ENCODE results near the gene DNMT1.

Gene DNMT1

DNA sequence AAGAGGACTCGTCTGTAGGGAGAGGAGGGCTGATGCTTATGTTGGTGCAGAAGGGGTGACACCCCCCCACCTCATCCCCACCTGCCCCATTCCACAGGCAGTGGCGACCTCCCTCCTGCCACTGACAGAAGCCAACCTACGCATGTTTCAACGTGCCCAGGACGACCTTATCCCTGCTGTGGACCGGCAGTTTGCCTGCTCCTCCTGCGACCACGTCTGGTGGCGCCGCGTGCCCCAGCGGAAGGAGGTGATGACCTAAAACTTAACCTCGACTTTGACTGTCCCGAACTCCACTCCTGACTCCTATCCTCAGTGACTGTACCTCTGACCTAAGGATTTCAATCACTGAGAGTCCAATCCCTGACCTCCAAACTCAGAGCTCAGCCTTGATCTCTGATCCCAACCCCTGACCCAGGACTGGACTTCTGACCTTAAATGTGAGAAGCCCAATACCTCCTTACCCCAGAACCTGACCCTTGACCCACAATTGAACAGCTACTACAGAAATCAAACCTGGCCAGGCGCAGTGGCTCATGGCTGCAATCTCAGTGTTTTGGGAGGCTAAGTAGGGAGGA is 104.9 kb downstream of the DNMT1 start:
- DNase-seq = no peak

- DNase-seq = no peak
Measured at GRCh38 chr19:10088949-10089554, 105.7 kb downstream of the DNMT1 start.

- DNase-seq = no peak
Measured at GRCh38 chr19:10087296-10088061, 107.3 kb downstream of the DNMT1 start.

GRCh38 chr19:10086591-10087192 is 108.1 kb downstream of the DNMT1 start:
- no peak for DNase-seq

DNA sequence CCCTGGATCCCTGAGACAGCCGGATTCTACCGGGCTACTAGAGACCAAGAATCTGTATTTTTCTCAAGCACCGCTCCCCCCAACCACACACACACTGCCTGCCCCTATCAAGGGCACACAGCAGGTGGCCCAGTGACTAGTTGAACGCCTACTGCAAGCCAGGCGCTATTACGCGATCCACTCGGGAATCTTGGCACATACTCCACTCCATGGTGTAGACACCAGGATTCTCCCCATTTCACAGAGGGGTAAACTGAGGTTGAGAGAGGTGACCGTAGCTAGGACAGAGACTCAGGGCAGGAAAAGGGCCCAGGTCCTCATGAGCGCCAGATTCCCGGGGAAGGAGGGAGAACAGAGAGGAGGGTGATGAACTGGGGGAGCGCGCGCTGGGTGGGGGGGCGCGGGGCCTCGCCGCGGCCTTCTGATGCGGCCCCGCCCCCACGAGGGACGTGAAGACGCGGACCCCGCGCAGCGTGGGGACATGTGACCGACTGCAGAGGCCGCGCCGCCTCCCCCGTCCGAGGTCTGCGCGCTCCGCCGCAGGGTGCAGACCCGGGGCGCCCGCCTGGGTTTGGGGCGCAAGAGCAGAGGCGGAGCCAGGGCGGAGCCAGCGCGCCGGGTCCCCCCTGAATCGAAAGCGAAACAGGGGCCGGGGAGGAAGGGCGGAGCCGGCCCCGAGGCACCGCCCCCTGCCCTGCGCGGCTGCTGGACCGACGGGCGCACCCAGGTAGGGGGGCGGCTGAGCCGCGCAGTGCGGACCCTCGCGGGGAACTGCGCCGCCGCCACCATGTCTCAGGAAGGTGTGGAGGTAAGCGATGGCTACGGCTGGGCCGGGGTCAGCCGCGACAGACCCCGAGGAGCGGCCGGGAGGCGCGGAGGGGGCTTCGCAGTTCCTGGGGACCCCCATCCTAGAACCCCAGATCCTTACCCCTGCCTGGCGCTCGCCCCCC is 108.8 kb downstream of the DNMT1 start, which contains the start of gene SHFL:
SHFL (plus strand) TSS at position 677 of the 950 bp plus-strand sequence; CDS start at position 788, 111 bp downstream.
- DNase-seq = no peak

DNA sequence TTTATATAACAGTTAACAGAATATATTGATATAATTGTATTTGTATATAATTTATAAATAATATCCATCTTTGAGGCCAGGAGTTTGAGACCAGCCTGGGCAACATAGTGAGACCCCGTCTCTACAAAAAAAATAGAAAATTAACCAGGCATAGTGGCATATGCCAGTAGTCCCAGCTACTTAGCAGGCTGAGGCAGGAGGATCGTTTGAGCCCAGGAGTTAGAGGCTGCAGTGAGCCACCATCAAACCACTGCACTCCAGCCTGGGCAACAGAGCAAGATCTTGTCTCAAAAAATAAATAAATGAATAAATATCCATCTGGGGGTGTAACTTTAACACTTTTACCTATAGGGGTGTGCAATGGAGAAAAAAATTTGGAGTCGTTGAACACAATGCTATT is 110.0 kb downstream of the DNMT1 start:
- DNase-seq = no peak

DNA sequence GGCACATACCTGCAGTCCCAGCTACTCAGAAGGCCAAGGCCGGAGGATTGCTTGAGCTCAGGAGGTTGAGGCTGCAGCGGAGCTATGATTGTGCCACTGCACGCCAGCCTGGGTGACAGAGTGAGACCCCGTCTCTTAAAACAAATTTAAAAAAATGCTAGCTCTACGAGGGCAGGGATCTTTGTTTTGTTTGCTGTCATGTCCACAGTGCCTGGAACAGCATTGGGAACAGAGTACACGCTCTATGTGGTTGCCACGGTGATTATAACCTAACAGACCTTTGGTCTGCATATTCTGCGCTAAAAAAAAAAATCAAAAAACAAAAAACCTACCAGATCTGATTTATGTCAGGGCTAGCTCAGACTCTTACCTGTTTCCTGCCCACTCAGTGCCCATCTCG is 110.8 kb downstream of the DNMT1 start:
- no peak for DNase-seq

All from SHP77 (cell line).